WERI-Rb-1 (cell line): ENCODE measurements around the gene ZNRF1.

Experiments used
- DNase-seq: peaks from one replicate; pipeline ENCODE4 v3.0.0-alpha.2; 2020
- H3K27ac ChIP-seq: fragments of 250-450 bp; sonication (Bioruptor Pico); 2 replicates; pipeline ENCODE4 v1.5.1; 2020; ENCODE audit warnings: mild to moderate bottlenecking, moderate library complexity
- H3K27me3 ChIP-seq: fragments of 250-450 bp; sonication (Bioruptor Pico); 2 replicates; pipeline ENCODE4 v1.5.1; 2021; ENCODE audit warnings: mild to moderate bottlenecking, low read depth, moderate library complexity; ENCODE audit not compliant: insufficient read depth, severe bottlenecking
- H3K36me3 ChIP-seq: fragments of 250-450 bp; sonication (Bioruptor Pico); 2 replicates; pipeline ENCODE4 v1.5.1; 2020; ENCODE audit warnings: mild to moderate bottlenecking, moderate library complexity
- H3K4me3 ChIP-seq: 2 replicates; pipeline ENCODE4 v1.5.1; 2011; ENCODE audit warnings: low read depth, mild to moderate bottlenecking, control low read depth, low read length
- H3K9me3 ChIP-seq: fragments of 250-450 bp; sonication (Bioruptor Pico); 2 replicates; pipeline ENCODE4 v1.5.1; 2021; ENCODE audit warnings: mild to moderate bottlenecking, moderate library complexity; ENCODE audit not compliant: severe bottlenecking
- CTCF ChIP-seq: IDR thresholded peaks from 2 replicates; pipeline ENCODE4 v1.5.1; 2011; ENCODE audit warnings: low read depth, mild to moderate bottlenecking, control low read depth, inconsistent platforms, low read length

Gene ZNRF1

GRCh38 chr16:75043175-75043895 lies 44.5 kb downstream of the ZNRF1 start:
- Histone ChIP-seq H3K36me3 (no peaks in the 10 kb centered on the region; the same call in none of the 2 replicates), H3K4me3 (no peak overlapping the region), H3K27ac (peak overlapping the region; percentile 1; the same call in 1 of the 2 replicates), H3K9me3 (no peaks in the 10 kb centered on the region), H3K27me3 (no peaks in the 10 kb centered on the region)
- TF ChIP-seq CTCF: no peak
- peak; percentile 18 for DNase-seq

DNA sequence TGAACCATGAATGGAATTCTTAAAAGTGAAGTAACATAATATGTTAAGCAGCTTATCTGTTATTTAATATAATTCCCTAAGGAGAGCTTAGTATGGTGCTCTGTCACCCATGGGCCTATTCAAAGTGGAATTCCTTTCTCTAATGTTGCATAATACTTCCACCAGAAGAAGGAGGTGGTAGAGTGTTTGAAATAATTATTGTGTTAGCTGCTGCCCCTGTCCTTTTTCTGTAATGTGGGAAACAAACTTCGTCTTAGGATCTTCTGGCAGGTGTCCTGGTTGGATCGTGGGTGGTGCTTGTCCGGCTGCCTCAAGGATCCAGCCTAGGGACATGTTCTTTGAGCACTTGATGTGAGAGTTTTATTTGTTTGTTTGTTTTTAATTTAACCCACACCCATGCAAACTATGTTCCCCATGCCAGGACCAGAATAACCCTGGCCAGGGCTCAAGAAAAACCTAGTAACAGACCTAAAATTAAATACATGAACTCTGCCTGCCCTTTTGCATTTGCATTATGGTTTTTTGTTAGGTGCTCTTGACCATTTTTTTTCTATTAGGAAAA lies 46.1 kb downstream of the ZNRF1 start:
- no peaks in the 10 kb centered on the region; the same call in 1 of the 2 replicates for H3K36me3 ChIP-seq
- H3K27ac ChIP-seq: no peak overlapping the region
- DNase-seq: no peak
- H3K9me3 ChIP-seq: no peaks in the 10 kb centered on the region
- H3K27me3 ChIP-seq: no peaks in the 10 kb centered on the region
- TF ChIP-seq CTCF: no peak
- H3K4me3 ChIP-seq: no peak overlapping the region

GRCh38 chr16:75045424-75045823 lies 46.6 kb downstream of the ZNRF1 start:
- Histone ChIP-seq H3K27me3 (no peaks in the 10 kb centered on the region), H3K27ac (no peak overlapping the region), H3K4me3 (no peak overlapping the region), H3K9me3 (no peaks in the 10 kb centered on the region), H3K36me3 (no peaks in the 10 kb centered on the region; the same call in 1 of the 2 replicates)
- DNase-seq: no peak
- no peak for TF ChIP-seq CTCF

DNA sequence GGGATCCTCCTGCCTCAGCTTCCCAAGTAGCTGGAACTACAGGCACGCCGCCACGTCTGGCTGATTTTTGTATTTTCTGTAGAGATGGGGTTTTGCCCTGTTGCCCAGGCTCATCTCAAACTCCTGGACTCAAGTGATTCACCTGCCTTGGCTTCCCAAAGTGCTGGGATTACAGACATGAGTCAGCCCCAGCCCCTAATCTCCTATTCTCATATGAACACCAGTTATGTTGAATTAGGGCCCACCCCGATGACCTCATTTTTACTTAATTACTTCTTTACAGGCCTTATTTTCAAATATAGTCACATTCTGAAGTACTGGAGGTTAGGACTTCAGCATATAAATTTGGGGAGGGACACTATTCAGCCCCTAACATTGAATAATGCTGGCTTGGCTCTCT lies 49.2 kb downstream of the ZNRF1 start:
- no peaks in the 10 kb centered on the region for H3K9me3 ChIP-seq
- no peak for DNase-seq

DNA sequence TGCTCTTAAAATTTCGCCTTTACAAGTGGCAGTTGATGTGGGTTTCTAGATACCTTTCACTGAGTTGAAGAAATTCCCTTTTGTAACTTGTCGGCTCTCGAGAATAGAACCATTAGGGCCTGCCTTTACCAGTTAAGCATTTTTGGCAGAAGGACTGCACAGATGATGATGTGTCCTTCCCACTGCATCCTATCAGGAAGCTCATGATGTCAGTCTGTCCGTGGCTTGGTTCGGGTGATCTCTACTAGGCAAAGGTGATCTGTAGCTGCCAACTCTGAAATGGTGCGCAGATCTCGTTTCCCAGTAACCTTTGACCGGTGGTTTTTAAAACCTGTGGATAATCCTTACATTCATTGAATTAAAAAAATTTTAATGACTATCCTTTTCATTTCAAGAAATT lies 49.7 kb downstream of the ZNRF1 start:
- no peaks in the 10 kb centered on the region for H3K27me3 ChIP-seq
- no peak overlapping the region for H3K27ac ChIP-seq
- no peak for DNase-seq
- no peak for TF ChIP-seq CTCF
- no peaks in the 10 kb centered on the region; the same call in 1 of the 2 replicates for H3K36me3 ChIP-seq
- no peak overlapping the region for H3K4me3 ChIP-seq
- no peaks in the 10 kb centered on the region for H3K9me3 ChIP-seq

More for the DNA sequence above, 49.2 kb downstream of the ZNRF1 start:
- no peak overlapping the region for H3K4me3 ChIP-seq
- no peak for TF ChIP-seq CTCF
- H3K27me3 ChIP-seq: no peaks in the 10 kb centered on the region
- H3K36me3 ChIP-seq: no peaks in the 10 kb centered on the region; the same call in 1 of the 2 replicates
- H3K27ac ChIP-seq: no peak overlapping the region
